HepG2 (cell line): ENCODE measurements around the gene SGCE. TPM values are rescaled to one million over a fixed set of nuclear protein-coding genes. Genes with fewer than 3 reads are reported as not detected.

Experiments used
- CENPX ChIP-seq: sonication (generic); formaldehyde crosslinking; IDR thresholded peaks from 2 replicates; pipeline ENCODE4 v1.9.0; 2021; ENCODE audit warnings: mild to moderate bottlenecking, missing genetic modification reagents, moderate library complexity
- CREM ChIP-seq, 2 experiments: sonication (generic) in 1 of 2; formaldehyde crosslinking in 1 of 2; IDR thresholded peaks; 2 replicates each; pipeline versions ENCODE4 v1.4.0 to v1.6.1; 2016 to 2020; ENCODE audit warnings: antibody characterized with exemption in 1 of 2, mild to moderate bottlenecking in 1 of 2, missing genetic modification reagents in 1 of 2
- CSRNP2 ChIP-seq: sonication (generic); formaldehyde crosslinking; conservative IDR thresholded peaks from 2 replicates; pipeline ENCODE4 v1.8.0; 2022; ENCODE audit warnings: low read depth, missing genetic modification reagents
- HOXD1 ChIP-seq: sonication (generic); formaldehyde crosslinking; IDR thresholded peaks from 2 replicates; pipeline ENCODE4 v1.5.0; 2020; ENCODE audit warnings: missing genetic modification reagents
- KDM5A ChIP-seq: fragments of 200-600 bp; sonication (generic); IDR thresholded peaks from 2 replicates; pipeline ENCODE4 v1.7.0; 2018; ENCODE audit warnings: antibody characterized with exemption, mild to moderate bottlenecking, low read length, borderline replicate concordance
- MIER2 ChIP-seq: IDR thresholded peaks from 2 replicates; pipeline ENCODE4 v1.6.1; 2016; ENCODE audit warnings: missing biosample characterization, missing genetic modification reagents
- MYNN ChIP-seq: sonication (generic); formaldehyde crosslinking; IDR thresholded peaks from 2 replicates; pipeline ENCODE4 v1.4.0; 2020; ENCODE audit warnings: mild to moderate bottlenecking, low read depth, missing genetic modification reagents
- PLRG1 ChIP-seq: fragments of 450-650 bp; conservative IDR thresholded peaks from 2 replicates; pipeline ENCODE4 v1.6.1; 2016
- RARG ChIP-seq: sonication (generic); formaldehyde crosslinking; IDR thresholded peaks from 2 replicates; pipeline ENCODE4 v1.4.0; 2020; ENCODE audit warnings: low read depth, mild to moderate bottlenecking, missing genetic modification reagents
- RFX3 ChIP-seq: IDR thresholded peaks from 2 replicates; pipeline ENCODE4 v1.6.1; 2016; ENCODE audit warnings: missing biosample characterization, missing genetic modification reagents
- RXRB ChIP-seq: IDR thresholded peaks from 2 replicates; pipeline ENCODE4 v1.6.1; 2016; ENCODE audit warnings: borderline replicate concordance, missing genetic modification reagents, missing compliant biosample characterization
- TBP ChIP-seq: sonication (generic); formaldehyde crosslinking; IDR thresholded peaks from 2 replicates; pipeline ENCODE4 v1.5.0; 2020; ENCODE audit warnings: missing genetic modification reagents
- TERF1 ChIP-seq: sonication (generic); formaldehyde crosslinking; IDR thresholded peaks from 2 replicates; pipeline ENCODE4 v1.8.0; 2022; ENCODE audit warnings: mild to moderate bottlenecking, missing genetic modification reagents, moderate library complexity
- THYN1 ChIP-seq: sonication (generic); formaldehyde crosslinking; IDR thresholded peaks from 2 replicates; pipeline ENCODE4 v1.8.1; 2023; ENCODE audit warnings: low read depth, mild to moderate bottlenecking, moderate library complexity, missing genetic modification reagents, borderline replicate concordance
- ZNF3 ChIP-seq: IDR thresholded peaks from 2 replicates; pipeline ENCODE4 v1.7.0; 2017; ENCODE audit warnings: inconsistent platforms
- ZNF331 ChIP-seq: sonication (generic); formaldehyde crosslinking; IDR thresholded peaks from 2 replicates; pipeline ENCODE4 v1.4.0; 2020; ENCODE audit warnings: missing genetic modification reagents
- ZNF343 ChIP-seq: sonication (generic); formaldehyde crosslinking; IDR thresholded peaks from 2 replicates; pipeline ENCODE4 v1.4.0; 2020; ENCODE audit warnings: mild to moderate bottlenecking, missing genetic modification reagents
- ZNF367 ChIP-seq: sonication (generic); formaldehyde crosslinking; IDR thresholded peaks from 2 replicates; pipeline ENCODE4 v1.4.0; 2020; ENCODE audit warnings: missing genetic modification reagents, borderline replicate concordance
- ZNF605 ChIP-seq: sonication (generic); formaldehyde crosslinking; IDR thresholded peaks from 2 replicates; pipeline ENCODE4 v1.8.0; 2022; ENCODE audit warnings: mild to moderate bottlenecking, missing genetic modification reagents
- ZNF710 ChIP-seq: sonication (generic); formaldehyde crosslinking; IDR thresholded peaks from 2 replicates; pipeline ENCODE4 v1.5.0; 2020; ENCODE audit warnings: mild to moderate bottlenecking, missing genetic modification reagents, borderline replicate concordance
- ZNF737 ChIP-seq: sonication (generic); formaldehyde crosslinking; IDR thresholded peaks from 2 replicates; pipeline ENCODE4 v1.5.0; 2020; ENCODE audit warnings: missing genetic modification reagents, mild to moderate bottlenecking, borderline replicate concordance
- ZNF780A ChIP-seq: sonication (generic); formaldehyde crosslinking; IDR thresholded peaks from 2 replicates; pipeline ENCODE4 v1.8.0; 2022; ENCODE audit warnings: mild to moderate bottlenecking, missing genetic modification reagents, moderate library complexity
- ZNF792 ChIP-seq: IDR thresholded peaks from 2 replicates; pipeline ENCODE4 v1.6.1; 2016
- ZZZ3 ChIP-seq: sonication (generic); formaldehyde crosslinking; IDR thresholded peaks from 2 replicates; pipeline ENCODE4 v1.4.0; 2020; ENCODE audit warnings: missing genetic modification reagents, mild to moderate bottlenecking, borderline replicate concordance
- polyA plus RNA-seq, 8 experiments: library from polyadenylated mRNA; depleted of rRNA in 3 of 8; stranded (reverse) in 7 of 8; unstranded in 1 of 8; fragments of >200 nt; fragmentation: Illumina TruSeq in 4 of 8; extraction: Trizol in 4 of 8; gene quantifications; 2 replicates each; pipeline versions ENCODE4 v1.2.1 to v1.2.3, GENCODE V29; 2011 to 2016; ENCODE audit warnings: low read depth in 4 of 8, missing spikeins in 1 of 8, mixed read lengths in 1 of 8; ENCODE audit not compliant: insufficient read depth in 1 of 8
- total RNA-seq, 5 experiments: library from RNA; depleted of rRNA; stranded (reverse); fragments of >200 nt; fragmentation: Illumina TruSeq; extraction: Trizol; gene quantifications; 2 replicates each; pipeline ENCODE4 v1.2.3, GENCODE V29; 2016; ENCODE audit warnings: low read depth in 1 of 5
- TF ChIP-seq, protein P1 (sequence below): sonication (generic); formaldehyde crosslinking; IDR thresholded peaks from 2 replicates; pipeline ENCODE4 v1.8.1; 2023; ENCODE audit warnings: mild to moderate bottlenecking, missing genetic modification reagents, borderline replicate concordance
- TF ChIP-seq, protein P2 (sequence below): IDR thresholded peaks from 2 replicates; pipeline ENCODE4 v1.6.1; 2016; ENCODE audit warnings: mild to moderate bottlenecking, missing biosample characterization, missing genetic modification reagents

SGCE gene
- total and polyA plus RNA-seq, 2 of the 13 experiments (the other 11 are each of a cell fraction or from before 2014, with no cell fraction given) = 52.3 to 71.1 TPM

DNA sequence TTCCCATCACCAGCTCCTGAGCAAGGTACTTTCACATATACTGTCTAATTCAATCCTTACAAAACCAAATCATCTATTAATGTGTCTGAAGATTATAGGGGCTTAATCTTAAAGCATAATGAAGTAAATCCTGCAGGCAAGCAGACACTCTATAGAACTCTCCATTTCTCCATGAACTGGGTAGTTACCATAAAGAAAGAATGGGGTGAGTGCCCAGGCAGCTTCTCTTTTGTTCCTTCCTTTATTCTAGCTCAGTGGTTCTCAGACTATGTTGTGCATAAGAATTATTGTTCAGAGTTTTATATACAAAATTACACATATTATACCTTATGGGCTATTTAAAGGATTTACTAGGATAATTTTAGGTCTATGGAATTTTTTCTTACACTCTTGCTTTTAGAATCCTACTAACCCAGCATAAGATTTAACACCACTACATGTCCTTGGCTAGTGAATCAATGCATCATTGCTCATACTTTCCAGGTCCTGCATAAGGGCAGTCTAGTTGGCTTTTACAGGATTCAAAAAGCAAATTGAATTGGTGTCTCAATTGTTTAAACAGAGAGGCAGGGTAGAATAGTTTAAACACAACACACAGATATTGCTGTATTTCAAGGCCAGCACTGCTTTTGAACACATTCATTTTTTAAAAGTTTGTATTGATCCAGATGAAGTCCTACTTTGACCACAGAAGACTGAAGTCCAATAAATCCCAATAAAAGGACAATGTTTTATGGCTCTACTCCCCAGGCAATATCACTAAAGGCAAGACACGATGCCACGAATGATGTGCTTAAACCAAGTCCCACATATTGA lies 12.9 kb downstream of the SGCE start (continued):
- TF ChIP-seq ZNF710 = peak; percentile 99
- no peak for TF ChIP-seq TBP (CRISPR knock-in tag)
- TF ChIP-seq CSRNP2 (CRISPR knock-in tag) = no peak
- TF ChIP-seq, protein P1, sequence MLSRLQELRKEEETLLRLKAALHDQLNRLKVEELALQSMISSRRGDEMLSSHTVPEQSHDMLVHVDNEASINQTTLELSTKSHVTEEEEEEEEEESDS (CRISPR knock-in tag) = no peak
- no peak for TF ChIP-seq ZNF780A (CRISPR knock-in tag)
- no peak for TF ChIP-seq ZNF792 (CRISPR knock-in tag)
- 0 out of 2 replicates have a peak, but pooled peaks have one; percentile 28 for TF ChIP-seq KDM5A
- no peak for TF ChIP-seq RFX3
- TF ChIP-seq MIER2 (CRISPR knock-in tag) = peak; percentile 62; the same call in 1 of the 2 replicates
- peak; percentile 95 for TF ChIP-seq CREM (IDR thresholded peaks at IDR 0.05)
- no peak for TF ChIP-seq CREM (CRISPR knock-in tag; IDR thresholded peaks at IDR 0.05)
- no peak for TF ChIP-seq ZNF605
- TF ChIP-seq ZNF343 (CRISPR knock-in tag) = peak; percentile 73; the same call in 1 of the 2 replicates
- TF ChIP-seq TERF1 = no peak
- peak; percentile 57 for TF ChIP-seq ZNF331
- no peak for TF ChIP-seq ZZZ3
- no peak for TF ChIP-seq CENPX
- TF ChIP-seq, protein P2, sequence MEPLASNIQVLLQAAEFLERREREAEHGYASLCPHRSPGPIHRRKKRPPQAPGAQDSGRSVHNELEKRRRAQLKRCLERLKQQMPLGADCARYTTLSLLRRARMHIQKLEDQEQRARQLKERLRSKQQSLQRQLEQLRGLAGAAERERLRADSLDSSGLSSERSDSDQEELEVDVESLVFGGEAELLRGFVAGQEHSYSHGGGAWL (CRISPR knock-in tag) = no peak
- TF ChIP-seq MYNN (CRISPR knock-in tag) = no peak
- no peak for TF ChIP-seq ZNF737 (CRISPR knock-in tag)
- TF ChIP-seq THYN1 (CRISPR knock-in tag) = no peak
- no peak for TF ChIP-seq RARG (CRISPR knock-in tag)
- peak; percentile 56; the same call in 1 of the 2 replicates for TF ChIP-seq HOXD1 (CRISPR knock-in tag)
- TF ChIP-seq ZNF3 (CRISPR knock-in tag) = no peak; the same call in 1 of the 2 replicates
- no peak for TF ChIP-seq PLRG1
- TF ChIP-seq ZNF367 (CRISPR knock-in tag) = no peak
- TF ChIP-seq RXRB = peak; percentile 92
